GM21717 (cell line): Measurements from ENCODE around the gene ACSS2.
"Not testable (repeated sequence)": the region's sequence is repeated elsewhere in the genome, so short reads cannot be mapped to it uniquely, and the experiment has no call there.

Source experiments
- ATAC-seq: cut with Tn5 transposase; IDR thresholded peaks from one replicate; pipeline ENCODE4 v1.9.1; 2021; ENCODE audit warnings: mild to moderate bottlenecking, moderate library complexity; ENCODE audit not compliant: unreplicated experiment

The ACSS2 gene

DNA sequence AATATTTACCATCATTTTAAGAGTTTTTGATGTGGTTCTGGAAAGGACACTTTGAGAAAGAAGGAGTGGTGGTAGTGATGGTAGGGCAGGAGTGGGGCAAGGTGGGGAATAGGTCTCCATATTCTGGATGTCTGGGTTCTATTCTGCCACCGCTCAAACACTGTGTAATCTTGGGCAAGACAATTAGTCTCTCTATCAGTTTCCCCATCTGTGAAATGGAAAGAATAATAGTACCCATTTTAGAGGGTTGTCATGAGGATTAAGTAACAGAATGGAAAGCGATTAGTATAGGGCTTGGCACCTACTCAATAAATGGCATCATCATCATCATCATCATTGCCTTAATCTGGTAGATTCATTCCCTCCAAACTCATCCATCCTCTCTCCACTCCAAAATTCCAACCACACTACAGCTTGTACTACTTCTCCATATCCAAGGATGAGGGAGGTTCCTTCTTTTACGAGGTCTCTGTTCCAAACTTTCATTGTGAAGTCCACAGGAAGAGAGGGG, 2.8 kb upstream of the ACSS2 start:
- no peak for ATAC-seq

DNA sequence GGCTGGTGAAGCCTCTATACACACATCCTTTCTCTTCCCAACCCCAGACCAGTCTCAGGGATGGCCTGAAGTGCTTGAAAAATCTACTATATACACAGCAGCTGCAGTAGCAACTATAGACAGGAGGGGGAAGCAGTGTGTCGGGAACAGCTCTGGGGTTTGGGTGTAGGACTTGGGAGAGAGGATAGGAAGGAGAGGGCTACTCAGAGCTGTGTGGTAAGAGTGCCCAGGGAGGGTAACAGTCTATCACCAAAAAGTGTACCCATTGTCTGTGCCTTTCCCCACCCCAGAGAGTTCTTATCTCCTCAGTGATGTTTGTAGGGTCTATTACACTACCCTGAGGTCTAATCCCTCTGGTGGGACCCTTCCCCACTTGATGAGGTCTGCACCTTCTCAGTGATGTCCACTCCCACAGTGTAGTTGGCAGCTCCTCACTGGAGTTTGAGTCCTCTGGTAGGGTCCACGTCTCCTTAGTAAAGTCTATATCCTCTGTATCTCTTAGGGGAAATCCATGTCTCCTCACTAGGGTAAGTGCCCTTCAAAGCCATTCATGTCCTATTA, 2.2 kb upstream of the ACSS2 start:
- no peak for ATAC-seq

DNA sequence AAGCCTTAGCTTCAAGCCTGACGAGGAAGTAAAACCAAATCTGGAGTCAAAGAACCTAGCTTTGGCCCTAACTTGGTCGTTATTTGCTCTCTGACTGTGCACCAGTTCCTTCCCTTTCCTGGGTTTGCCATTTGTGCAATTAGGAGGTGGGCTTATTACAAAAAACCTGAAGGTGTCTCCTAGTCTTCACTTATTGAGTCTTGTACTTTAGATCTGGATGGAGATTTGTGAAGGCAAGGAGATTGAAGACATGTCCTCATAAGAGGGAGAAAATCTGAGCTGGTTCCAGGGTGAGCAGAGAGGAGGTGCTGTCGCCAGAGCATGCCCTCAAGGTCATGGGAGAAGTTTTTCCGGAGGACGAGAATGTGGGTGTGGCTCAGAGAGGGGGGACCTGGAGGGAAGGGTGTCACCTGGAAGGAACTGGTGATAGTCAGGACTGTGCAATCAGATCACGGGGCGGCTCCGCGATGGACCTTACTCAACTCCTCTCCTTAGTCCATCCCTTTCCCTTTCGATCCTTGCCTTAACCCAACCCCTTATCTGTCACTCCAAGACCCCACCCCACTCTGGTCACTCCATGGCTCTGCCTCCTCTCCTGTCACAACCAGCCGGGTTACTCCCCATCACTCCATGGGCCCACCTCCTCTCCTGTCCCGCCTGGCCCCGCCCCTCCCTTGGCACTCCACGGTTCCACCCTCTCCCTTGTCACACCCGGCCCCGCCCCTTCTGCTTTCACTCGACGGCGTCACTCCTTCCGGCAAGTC, 588 bp upstream of the ACSS2 start:
- no peak for ATAC-seq

DNA sequence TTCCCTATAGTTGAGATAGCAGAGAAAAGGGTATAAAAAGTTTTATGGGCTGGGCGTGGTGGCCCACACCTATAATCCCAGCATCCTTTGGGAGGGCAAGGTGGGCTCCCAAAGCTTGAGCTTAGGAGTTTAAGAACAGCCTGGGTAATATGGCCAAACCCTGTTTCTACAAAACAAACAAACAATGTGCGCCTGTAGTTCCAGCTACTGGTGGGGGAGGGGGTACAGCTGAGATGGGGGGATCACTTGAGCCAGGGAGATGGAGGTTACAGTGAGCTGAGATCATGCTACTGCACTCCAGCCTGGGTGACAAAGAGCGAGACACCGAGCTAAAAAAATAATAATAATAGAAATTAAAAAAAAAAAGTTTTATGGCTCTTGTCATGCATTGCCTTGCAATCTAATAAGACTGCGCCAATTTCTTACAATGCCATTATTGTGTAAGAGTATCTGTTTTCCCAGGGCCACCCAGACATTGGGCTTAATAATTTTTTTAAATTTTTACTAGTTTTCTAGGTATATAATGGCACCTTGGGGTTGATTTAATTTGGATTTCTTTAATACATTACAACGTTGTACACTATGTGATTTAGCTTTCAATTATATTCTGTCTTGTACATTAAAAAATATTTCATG, 3.9 kb downstream of the ACSS2 start:
- no peak for ATAC-seq

DNA sequence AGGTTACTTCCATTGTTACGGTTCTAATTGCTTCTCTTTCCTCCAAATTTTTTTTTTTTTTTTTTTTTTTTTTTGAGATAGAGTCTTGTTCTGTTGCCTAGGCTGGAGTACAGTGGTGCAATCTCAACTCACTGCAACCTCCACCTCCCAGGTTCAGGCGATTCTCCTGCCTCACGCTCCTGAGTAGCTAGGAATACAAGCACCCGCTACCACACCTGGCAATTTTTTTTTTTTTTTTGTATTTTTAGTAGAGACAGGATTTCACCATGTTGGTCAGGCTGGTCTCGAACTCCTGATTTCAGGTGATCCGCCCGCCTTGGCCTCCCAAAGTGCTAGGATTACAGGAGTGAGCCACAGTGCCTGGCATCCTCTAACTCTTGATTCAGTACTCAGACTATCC, 4.6 kb downstream of the ACSS2 start:
- ATAC-seq, result not testable (repeated sequence)

DNA sequence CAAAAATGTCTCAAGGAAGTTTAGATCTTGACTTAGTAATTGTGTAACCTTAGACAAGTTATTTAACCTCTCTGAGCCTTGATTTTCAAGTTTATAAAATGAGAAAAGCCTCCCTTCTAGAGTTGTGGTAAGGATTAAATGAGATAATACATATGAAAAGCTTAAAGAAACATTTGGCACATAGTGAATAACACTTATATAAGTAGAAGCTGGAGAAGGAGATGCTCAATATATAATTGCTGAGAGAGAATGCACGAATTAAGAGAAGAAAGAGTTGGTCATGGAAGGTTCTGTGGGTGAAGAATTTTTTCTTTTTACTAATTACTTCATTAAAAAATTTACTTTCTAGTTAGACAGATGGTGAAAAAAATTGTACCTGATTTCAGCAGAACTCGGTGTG, 5.3 kb downstream of the ACSS2 start:
- no peak for ATAC-seq

DNA sequence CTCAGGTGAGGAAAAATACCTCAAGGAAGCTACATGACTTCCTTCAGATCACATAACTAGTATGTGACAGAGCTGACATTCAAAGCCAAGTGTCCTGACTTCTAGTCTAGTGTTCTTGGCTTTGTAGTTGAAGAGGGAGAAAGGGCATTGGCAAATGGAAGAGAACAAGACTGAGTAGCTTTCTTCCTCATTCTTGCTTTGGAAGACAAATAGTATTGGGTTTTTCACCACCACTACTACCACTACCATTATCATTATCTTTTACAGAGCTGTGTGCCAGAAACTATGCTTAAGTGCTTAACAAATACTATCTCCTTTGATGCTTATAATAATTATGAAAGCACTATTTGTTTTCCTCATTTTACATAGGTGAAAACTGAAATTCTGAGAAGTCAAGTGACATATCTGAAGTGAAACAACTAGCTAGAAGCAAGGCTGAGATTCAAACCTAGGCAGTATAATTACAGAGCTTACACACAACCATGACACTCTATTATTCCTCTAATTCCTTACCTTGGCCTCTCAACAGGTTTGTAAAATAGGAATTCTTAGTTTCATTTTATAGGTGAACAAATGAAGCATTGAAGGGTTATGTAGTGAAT, 6.8 kb downstream of the ACSS2 start:
- no peak for ATAC-seq

DNA sequence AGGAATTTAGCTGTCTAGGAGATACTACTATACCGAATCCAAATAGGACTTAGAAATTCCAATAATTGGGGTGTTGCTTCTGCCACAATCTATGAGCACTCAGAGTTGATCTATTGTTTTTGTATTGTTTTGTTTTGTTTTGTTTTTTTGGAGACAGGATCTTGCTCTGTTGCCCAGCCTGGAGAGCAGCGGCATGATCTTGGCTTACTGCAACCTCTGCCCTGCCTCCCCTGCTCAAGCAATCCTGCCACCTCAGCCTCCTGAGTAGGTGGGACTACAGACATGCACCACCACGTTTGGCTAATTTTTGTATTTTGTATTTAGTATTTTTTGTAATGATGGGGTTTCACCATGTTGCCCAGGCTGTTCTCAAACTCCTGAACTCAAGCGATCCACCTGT, 7.4 kb downstream of the ACSS2 start:
- no peak for ATAC-seq

DNA sequence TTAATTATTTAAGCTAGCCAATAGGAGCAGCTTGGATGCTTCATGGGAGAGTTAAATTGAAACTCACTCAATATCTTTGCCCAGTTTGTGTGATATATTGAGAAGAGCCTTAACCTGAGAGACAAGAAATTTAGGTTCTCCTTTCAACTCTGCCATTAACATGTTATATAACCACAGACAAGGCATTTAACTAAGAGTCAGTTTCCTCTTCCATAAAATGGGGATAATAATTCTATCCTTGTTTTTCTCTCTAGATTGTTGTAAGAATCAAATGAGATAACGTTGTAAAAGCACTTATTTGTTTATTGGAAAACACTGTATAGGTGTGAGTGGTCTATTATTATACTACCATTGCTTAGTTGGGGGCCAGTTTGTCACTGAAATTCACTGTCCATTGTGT, 7.8 kb downstream of the ACSS2 start:
- no peak for ATAC-seq

DNA sequence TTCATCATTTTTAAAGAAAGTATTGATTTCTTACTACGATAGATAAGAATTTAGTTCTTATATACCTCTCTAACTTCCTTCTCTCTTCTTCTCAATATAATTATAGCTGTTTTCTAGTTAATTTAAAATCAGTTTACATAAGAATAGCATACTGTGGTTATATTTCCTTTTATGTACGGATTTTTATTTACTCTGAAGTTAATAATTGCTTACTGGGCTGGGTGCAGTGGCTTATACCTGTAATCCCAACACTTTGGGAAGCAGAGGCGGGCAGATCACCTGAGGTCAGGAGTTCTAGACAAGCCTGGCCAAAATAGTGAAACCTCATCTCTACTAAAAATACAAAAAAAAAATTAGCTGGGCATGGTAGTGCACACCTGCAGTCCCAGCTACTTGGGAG, 9.7 kb downstream of the ACSS2 start:
- no peak for ATAC-seq

DNA sequence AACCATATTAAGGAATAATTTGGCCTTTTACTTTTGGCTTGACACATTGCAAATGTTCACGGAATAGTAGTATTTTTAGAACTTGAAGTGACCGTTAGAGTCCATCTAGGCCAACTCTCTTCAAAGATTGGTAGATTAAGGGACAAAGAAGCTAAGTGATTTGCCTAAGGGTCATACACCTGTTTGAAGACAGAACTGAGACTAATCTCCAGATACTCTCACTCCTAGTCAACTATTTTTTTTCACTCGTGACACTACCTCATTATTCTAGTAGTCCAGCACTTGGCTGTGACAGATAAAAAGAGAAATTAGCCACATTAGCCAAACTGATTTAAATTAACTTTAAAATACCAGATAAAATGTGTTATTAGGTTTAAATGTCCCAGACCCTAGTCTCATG, 10.6 kb downstream of the ACSS2 start:
- no peak for ATAC-seq

DNA sequence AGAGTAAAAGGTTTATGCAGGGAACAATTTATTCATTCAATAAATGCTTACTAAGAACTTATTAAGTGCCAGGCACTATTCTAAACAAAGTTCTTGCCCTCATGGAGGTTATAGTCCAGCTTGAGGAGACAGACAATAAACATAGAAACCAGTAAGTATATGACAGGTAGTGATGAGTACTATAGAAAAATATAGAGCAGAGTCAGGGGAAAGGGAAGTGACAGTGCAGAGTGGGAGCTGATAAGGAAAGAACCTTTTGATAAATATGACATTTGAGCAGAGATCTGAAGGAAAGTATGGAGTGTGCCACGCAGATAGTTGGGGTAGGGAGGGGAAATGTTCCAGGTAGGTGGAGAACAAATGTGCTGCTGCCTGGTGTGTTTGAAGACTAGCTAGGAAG, 12.1 kb downstream of the ACSS2 start:
- ATAC-seq, result no peak

DNA sequence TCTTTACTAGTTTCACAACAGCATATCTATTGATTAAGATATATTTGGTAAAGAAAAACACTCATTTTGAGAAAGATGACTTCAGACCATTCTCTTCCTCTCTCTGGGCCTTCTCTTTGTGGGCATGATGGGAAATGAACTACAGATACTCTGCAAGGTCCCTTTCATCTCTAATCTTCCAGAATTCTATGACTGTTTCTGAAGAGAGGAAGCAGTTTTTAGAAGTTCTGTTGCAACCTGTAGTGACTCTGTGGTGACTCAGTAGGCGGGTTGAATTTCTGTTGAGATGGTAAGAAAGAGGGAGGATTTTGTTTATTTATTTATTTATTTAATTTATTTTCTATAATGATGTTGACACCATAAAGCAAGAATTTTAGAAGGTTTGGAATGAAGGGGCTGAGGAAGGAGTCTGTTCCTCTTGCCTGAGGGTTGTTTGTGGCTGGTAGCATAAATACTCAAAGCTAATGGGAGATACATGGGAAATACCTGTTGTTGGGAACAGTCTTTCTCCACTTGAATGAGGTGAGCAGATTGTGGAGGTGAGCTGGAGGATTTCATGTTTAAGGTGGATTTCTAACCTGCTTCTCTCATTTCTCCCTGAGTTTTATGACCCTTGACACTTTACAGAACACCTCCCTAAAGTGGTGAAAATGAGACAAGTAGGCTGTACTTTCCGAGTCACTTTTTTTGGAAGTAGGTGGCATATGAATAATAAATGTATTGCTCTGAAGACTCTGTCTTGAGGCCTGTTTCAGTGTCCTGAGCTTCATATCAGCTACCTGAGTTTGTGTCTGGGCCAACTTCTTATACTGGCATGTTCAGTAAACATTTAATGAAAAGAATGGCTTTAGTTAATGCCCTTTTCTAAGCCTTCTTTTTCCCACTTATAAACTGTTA, 15.0 kb downstream of the ACSS2 start:
- no peak for ATAC-seq

DNA sequence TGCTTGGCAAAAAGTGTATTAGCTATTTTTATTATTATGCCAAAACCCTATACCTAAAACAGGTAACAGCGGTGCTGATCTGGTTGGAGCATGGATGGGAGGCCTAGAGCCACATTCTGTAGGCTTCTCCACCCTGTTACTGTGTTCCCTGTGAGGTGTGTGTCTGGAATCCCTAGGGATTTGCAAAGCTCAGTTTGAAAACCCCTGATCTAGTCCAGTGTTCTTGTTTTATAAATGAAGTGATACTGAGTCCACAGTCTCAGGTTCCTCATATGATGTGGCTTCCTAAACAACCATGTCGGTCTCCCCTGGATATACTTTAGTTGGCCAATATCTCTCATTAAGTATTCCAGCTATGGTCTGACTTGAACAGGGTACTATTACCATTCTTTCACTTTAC, 16.3 kb downstream of the ACSS2 start:
- no peak for ATAC-seq

DNA sequence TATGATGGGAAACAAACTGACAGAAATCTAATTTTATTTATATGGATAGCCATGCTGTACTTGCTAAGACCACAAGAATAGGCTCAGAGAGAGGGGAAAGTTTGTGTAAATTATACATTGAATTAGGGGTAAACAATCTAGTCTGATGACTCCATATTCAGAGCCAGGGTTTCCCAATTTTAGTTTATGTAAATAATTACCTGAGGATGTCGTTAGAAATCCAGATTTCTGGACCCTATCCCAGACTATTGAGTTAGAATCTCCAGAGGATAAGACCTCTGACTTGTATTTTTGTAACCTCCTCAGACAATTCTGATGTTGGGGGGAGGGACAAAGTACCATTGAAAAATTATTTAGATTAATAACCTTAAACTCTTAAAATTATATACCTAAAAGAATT, 18.3 kb downstream of the ACSS2 start:
- ATAC-seq, result no peak

DNA sequence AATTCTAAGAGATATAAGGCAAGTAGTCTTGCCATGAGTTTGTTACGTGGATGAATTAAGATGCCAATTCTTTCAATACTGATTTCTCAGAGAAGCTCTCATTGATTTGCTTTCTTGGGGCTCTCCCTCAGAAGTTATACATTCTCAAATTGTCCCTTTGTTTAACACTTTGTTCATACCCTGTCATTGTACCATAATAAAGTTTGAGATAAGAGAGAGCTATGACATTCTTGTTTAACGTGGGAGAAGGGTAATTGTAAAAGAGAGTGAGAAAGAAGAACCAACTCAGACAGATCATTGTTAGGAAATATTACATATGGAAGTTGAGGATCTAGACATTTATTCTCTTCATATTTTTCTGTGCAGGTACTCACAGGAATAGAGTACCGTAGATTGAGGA, 19.1 kb downstream of the ACSS2 start:
- ATAC-seq, result no peak

DNA sequence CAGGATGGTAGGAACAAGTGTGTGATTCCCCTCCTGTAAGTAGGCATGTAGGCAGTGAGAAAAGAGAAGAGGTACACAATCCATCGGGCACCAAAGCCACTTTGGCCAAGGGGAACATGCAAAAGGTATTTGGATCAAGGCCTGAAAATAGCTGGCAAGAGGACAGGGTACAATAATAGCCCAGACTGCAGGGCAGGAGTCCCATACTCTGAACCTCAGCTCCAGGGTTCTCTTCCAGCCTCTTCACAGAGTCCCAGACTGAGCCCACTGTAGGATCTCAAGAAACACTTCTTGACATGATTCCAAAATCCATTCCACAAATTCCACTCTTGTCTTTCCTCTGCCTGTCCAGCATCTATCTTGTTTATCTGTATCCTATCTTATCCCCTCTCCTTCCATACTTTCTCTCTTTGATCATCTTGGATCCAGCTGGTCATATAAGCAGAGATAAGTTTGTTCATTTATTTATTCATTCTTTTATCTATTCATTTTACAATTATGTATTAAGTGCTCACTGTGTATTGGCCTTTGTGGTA, 19.7 kb downstream of the ACSS2 start:
- ATAC-seq, result no peak

DNA sequence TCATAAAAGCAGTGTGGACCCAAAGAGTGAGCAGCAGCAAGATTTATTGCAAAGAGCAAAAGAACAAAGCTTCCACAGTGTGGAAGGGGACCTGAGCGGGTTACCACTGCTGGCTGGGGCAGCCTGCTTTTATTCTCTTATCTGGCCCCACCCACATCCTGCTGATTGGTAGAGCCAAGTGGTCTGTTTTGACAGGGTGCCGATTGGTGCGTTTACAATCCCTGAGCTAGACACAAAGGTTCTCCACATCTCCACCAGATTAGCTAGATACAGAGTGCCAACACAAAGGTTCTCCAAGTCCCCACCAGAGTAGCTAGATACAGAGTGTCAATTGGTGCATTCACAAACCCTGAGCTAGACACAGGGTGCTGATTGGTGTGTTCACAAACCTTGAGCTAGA, 21.7 kb downstream of the ACSS2 start:
- ATAC-seq, result not testable (repeated sequence)

DNA sequence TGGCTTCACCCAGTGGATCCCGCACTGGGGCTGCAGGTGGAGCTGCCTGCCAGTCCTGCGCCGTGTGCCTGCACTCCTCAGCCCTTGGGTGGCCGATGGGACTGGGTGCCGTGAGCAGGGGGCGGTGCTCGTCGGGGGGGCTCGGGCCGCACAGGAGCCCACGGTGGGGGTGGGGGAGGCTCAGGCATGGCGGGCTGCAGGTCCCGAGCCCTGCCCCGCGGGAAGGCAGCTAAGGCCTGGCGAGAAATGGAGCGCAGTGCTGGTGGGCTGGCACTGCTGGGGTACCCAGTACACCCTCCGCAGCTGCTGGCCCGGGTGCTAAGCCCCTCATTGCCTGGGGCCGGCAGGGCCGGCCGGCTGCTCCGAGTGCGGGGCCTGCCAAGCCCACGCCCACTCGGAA, 22.3 kb downstream of the ACSS2 start:
- ATAC-seq, result not testable (repeated sequence)

DNA sequence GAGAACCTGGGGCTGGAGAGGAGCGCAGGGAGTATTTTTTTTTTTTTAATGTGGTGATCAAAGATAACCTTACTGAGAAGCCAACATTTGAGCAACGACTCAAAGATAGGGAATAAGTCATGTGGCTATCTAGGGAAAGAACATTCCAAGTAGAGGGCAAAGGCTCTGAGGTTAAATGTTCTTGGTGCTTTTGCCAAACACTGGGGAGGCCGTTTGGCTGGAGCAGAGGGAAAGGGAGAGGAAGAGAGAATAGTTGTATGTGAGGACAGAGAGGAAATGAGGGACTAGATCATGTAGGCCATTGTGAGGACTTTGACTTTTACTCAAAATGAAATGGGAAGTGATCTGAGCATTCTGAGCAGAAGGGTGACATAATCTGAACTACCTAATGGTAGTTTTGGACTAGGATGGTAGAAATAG, 27.8 kb downstream of the ACSS2 start:
- ATAC-seq, result no peak
